GM12875 (cell line): Measurements from ENCODE around the gene LGALS12.
"Not testable (repeated sequence)": the region's sequence is repeated elsewhere in the genome, so short reads cannot be mapped to it uniquely, and the experiment has no call there.

Source experiments
- H3K4me3 ChIP-seq: one replicate; pipeline ENCODE4 v1.5.1; 2011; ENCODE audit warnings: low read depth, low read length, control low read depth
- CTCF ChIP-seq: IDR thresholded peaks from 2 replicates; pipeline ENCODE4 v1.5.1; 2011; ENCODE audit warnings: low read depth, mild to moderate bottlenecking, control low read depth, inconsistent platforms, low read length, moderate library complexity, borderline replicate concordance; ENCODE audit not compliant: insufficient read depth

The LGALS12 gene

GRCh38 chr11:63534076-63534475 lies 28.2 kb downstream of the LGALS12 start:
- no peak for TF ChIP-seq CTCF
- no peak overlapping the region for H3K4me3 ChIP-seq

- no peak for TF ChIP-seq CTCF
- H3K4me3 ChIP-seq, result no peak overlapping the region
These were observed 29.1 kb downstream of the LGALS12 start for GRCh38 chr11:63534895-63535461.

GRCh38 chr11:63535734-63536133 lies 29.9 kb downstream of the LGALS12 start:
- no peak for TF ChIP-seq CTCF

GRCh38 chr11:63536669-63537292 lies 30.9 kb downstream of the LGALS12 start, which contains the start of gene PLAAT4:
TSS of gene PLAAT4 (plus strand) at chr11:63536808. CDS start at chr11:63536869, 61 bp downstream.
- peak within 1 kb of the TSS; percentile 27 for H3K4me3 ChIP-seq
- no peak for TF ChIP-seq CTCF

More at GRCh38 chr11:63535734-63536133, 29.9 kb downstream of the LGALS12 start:
- H3K4me3 ChIP-seq, result no peak overlapping the region

- TF ChIP-seq CTCF, result no peak
- H3K4me3 ChIP-seq, result peak overlapping the region; percentile 27
These were observed 31.6 kb downstream of the LGALS12 start for GRCh38 chr11:63537293-63538101.

GRCh38 chr11:63542506-63542905 lies 36.6 kb downstream of the LGALS12 start:
- H3K4me3 ChIP-seq, result not testable (repeated sequence)

GRCh38 chr11:63543711-63544110 lies 37.8 kb downstream of the LGALS12 start:
- no peak for TF ChIP-seq CTCF
- H3K4me3 ChIP-seq, result no peak overlapping the region
